Lower leg skin (tissue), 4 donors: ENCODE measurements around the gene SCTR. TPM values are rescaled to one million over a fixed set of nuclear protein-coding genes. Genes with fewer than 3 reads are reported as not detected.

ENCODE experiments used
- DNase-seq, 2 donors: peaks; one replicate each; pipeline ENCODE4 v3.0.0-alpha.2; 2019; ENCODE audit warnings: low spot score in 2 of 2
- H3K4me3 ChIP-seq: fragments of 200-600 bp; sonication (generic); 2 replicates; pipeline ENCODE4 v1.5.1; 2017; ENCODE audit warnings: mild to moderate bottlenecking, low read depth; ENCODE audit not compliant: poor library complexity, severe bottlenecking
- POLR2A ChIP-seq, 2 donors: fragments of 450-650 bp; IDR thresholded peaks; one replicate each; pipeline ENCODE4 v1.6.1; 2016 to 2017; ENCODE audit warnings: antibody characterized with exemption in 2 of 2, mild to moderate bottlenecking in 1 of 2, moderate library complexity in 1 of 2
- WGBS, 2 donors: methylation state at CpG; one replicate each; pipeline ENCODE4 v1.1.5; 2018; 5-methylcytosine and 5-hydroxymethylcytosine counted together
- intact Hi-C: fragments of 100-400 bp; cut with DNase I; formaldehyde crosslinking; loops from one replicate; pipeline ENCODE4 v1.15.0; 2023; ENCODE audit warnings: low total_unique reads
- total RNA-seq, 4 donors: library from RNA; depleted of rRNA; stranded (reverse); fragments of >200 nt; gene quantifications; one replicate each; pipeline ENCODE4 v1.1.0, GENCODE V29; 2016
- TF ChIP-seq, protein P1 (sequence below), 3 donors: fragments of 450-650 bp; IDR thresholded peaks; one replicate each; pipeline ENCODE4 v1.5.1; 2016; ENCODE audit warnings: antibody characterized with exemption in 3 of 3, mild to moderate bottlenecking in 3 of 3, moderate library complexity in 2 of 3

SCTR gene
- total RNA-seq, 4 donors from 2014 or later = not detected

DNA sequence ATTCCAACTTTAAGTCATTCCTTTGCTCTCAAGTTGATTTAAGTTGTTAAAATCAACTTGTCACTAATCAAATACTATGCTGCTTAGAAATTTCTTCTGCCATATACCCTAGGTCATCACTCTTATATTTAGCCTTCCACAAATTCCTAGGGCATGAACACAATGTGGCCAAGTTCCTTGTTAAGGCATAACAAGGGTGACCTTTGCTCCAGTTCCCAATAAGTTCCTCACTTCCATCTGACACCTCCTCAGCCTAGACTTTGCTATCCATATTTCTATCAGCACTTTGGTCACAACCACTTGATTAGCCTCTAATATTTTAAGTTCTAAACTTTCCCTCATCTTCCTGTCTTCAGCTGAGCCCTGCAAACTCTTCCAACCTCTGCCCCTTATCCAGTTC lies 102.5 kb downstream of the SCTR start:
- no peak for DNase-seq
- H3K4me3 ChIP-seq = no peak overlapping the region
- intact Hi-C loops = no loop called here
- no peak for TF ChIP-seq POLR2A (IDR thresholded peaks at IDR 0.05)
- TF ChIP-seq, protein P1, sequence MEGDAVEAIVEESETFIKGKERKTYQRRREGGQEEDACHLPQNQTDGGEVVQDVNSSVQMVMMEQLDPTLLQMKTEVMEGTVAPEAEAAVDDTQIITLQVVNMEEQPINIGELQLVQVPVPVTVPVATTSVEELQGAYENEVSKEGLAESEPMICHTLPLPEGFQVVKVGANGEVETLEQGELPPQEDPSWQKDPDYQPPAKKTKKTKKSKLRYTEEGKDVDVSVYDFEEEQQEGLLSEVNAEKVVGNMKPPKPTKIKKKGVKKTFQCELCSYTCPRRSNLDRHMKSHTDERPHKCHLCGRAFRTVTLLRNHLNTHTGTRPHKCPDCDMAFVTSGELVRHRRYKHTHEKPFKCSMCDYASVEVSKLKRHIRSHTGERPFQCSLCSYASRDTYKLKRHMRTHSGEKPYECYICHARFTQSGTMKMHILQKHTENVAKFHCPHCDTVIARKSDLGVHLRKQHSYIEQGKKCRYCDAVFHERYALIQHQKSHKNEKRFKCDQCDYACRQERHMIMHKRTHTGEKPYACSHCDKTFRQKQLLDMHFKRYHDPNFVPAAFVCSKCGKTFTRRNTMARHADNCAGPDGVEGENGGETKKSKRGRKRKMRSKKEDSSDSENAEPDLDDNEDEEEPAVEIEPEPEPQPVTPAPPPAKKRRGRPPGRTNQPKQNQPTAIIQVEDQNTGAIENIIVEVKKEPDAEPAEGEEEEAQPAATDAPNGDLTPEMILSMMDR (IDR thresholded peaks at IDR 0.05) = no peak

DNA sequence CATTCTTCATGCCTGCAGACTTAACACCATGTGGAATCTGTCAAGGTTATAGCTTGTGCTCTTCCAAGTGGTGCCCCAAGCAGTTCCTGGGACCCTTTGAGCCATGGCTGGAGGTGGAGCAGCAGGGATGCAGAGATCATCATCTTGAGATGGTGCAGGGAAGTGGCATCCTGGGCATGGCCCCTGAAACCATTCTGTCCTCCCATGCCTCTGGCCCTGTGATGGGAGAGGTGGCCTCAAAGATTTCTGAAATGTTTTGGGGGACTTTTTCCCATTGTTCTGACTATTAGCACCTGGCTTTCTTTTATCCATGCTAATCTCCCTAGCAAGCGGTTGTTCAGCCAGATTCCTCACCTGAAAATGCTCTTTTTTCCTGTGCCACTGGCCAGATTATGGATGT lies 103.0 kb downstream of the SCTR start:
- TF ChIP-seq, protein P1 (IDR thresholded peaks at IDR 0.05) = no peak
- TF ChIP-seq POLR2A (IDR thresholded peaks at IDR 0.05) = no peak
- intact Hi-C loops = no loop called here
- WGBS, 2 donors = 100% methylated on average over 1 of the region's 1 CpG
- no peak overlapping the region for H3K4me3 ChIP-seq
- DNase-seq = peak in 1 of 2 donors; percentile 14

DNA sequence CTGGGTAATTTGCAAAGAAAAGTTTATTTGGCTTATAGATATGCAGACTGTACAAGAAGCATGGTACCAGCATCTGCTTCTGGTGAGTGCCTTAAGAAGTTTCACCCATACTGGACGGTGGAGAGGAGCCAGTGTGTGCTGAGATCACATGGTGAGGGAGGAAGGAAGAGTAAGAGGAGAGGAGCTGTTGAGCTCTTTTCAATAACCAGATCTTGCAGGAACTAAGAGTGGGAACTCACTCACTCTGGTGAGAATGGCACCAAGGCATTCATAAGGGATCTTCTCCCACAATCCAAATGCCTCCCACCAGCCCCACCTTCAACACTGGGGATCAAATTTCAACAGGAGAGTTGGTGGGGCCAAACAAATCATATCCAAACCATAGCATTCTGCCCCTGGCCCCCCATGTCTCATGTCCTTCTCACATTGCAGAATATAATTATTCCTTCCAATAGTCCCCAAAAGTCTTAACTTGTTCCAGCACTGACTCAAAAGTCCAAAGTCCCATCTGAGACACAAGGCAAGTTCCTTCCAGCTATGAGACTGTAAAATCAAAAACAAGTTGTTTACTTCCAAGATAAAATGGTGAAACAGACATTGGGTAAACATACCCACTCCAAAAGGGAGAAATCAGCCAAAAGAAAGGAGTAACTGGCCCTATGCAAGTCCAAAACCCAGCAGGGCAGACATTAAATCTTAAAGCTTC lies 104.3 kb downstream of the SCTR start:
- 55 to 57% methylated on average over 1 of the region's 1 CpG for WGBS, 2 donors
- peak in 1 of 2 donors; percentile 60 for DNase-seq
- no peak overlapping the region for H3K4me3 ChIP-seq
- TF ChIP-seq POLR2A (IDR thresholded peaks at IDR 0.05) = no peak
- TF ChIP-seq, protein P1 (IDR thresholded peaks at IDR 0.05) = no peak
- intact Hi-C loops = no loop called here

DNA sequence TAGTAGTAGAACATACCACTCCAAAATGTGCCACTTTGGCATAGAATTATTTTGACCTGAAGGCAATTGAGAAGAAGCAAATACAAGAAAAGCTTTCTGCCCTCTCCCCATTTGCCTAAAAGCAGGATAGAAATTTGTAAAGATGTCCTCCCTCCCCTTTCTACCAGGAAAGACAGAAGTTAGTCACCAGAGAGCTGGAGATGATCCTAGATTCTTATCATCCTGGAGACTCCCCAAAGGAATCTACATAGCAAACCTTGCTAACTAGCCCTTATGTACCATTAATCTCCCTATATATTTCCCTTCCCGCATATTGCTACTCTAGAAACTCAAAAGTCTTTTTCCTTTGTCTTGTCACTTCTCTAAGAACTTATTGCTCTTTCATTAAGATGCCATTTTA lies 105.2 kb downstream of the SCTR start:
- intact Hi-C loops = no loop called here
- DNase-seq = no peak
- H3K4me3 ChIP-seq = no peak overlapping the region
- WGBS, 2 donors = 45 to 67% methylated on average over 1 of the region's 1 CpG
- TF ChIP-seq, protein P1 (IDR thresholded peaks at IDR 0.05) = no peak
- no peak for TF ChIP-seq POLR2A (IDR thresholded peaks at IDR 0.05)

DNA sequence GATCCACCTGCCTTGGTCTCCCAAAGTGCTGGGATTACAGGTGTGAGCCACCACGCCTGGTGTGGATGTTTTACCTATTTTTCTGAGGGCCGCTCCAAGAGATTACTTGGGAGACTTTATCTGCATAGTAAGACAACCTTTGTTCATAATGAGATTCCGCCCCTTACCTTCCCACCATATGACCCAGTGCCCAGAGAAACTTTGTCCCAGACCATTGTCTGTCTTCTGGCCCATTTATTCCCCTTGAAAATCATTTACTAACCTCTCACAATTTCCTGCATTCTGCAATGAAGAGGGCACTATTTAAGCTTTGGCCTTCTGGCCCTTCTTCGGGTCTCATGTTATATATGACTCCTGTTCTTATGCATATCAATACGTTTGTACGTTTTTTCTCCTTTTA lies 106.4 kb downstream of the SCTR start:
- TF ChIP-seq, protein P1 (IDR thresholded peaks at IDR 0.05) = no peak
- no peak for TF ChIP-seq POLR2A (IDR thresholded peaks at IDR 0.05)
- WGBS, 2 donors = 97% methylated on average over 6 of the region's 6 CpGs
- no peak for DNase-seq
- H3K4me3 ChIP-seq = no peak overlapping the region
- intact Hi-C loops = no loop called here
